WTC11 (cell line): Measurements from ENCODE around the gene DCUN1D2. TPM values are rescaled to one million over a fixed set of nuclear protein-coding genes. Genes with fewer than 3 reads are reported as not detected.
A peak's percentile ranks its signal among the peaks of the same experiment; 100 is the strongest.

ENCODE experiments used
- ATAC-seq: fragments of 200-7000 bp; cut with Tn5 transposase; 2 replicates; pipeline ENCODE4 v1.10.0; 2021; ENCODE audit warnings: mild to moderate bottlenecking, moderate library complexity
- CTCF ChIA-PET: fragments of 300-600 bp; sonication (Branson Sonifier 250); formaldehyde crosslinking; loops from one replicate; lab custom pipeline; 2021; ENCODE audit warnings: antibody characterized with exemption; lab: Charles Lee
- POLR2A ChIA-PET: fragments of 350-600 bp; sonication (Branson Sonifier 250); formaldehyde crosslinking; loops from one replicate; lab custom pipeline; 2021; ENCODE audit warnings: antibody characterized with exemption; lab: Charles Lee
- DNase-seq: peaks from one replicate; pipeline ENCODE4 v3.0.0; 2021; ENCODE audit warnings: low spot score
- H3K27ac Mint-ChIP-seq: 2 replicates; pipeline ENCODE4 v1.8.0; 2021; ENCODE audit warnings: mixed read lengths
- H3K27me3 Mint-ChIP-seq: 2 replicates; pipeline ENCODE4 v1.8.0; 2021; ENCODE audit warnings: low read depth, mild to moderate bottlenecking, moderate library complexity, mixed read lengths
- H3K36me3 Mint-ChIP-seq: 2 replicates; pipeline ENCODE4 v1.8.0; 2021; ENCODE audit warnings: mixed read lengths
- H3K4me1 Mint-ChIP-seq: 2 replicates; pipeline ENCODE4 v1.8.0; 2022; ENCODE audit warnings: mixed read lengths
- H3K4me3 Mint-ChIP-seq: 2 replicates; pipeline ENCODE4 v1.8.0; 2021; ENCODE audit warnings: mild to moderate bottlenecking, moderate library complexity, mixed read lengths
- H3K9me3 Mint-ChIP-seq: 2 replicates; pipeline ENCODE4 v1.8.0; 2021; ENCODE audit warnings: mixed read lengths
- AFF4 ChIP-seq: sonication (generic); formaldehyde crosslinking; IDR thresholded peaks from 2 replicates; pipeline ENCODE4 v1.8.1; 2023; ENCODE audit warnings: mild to moderate bottlenecking, missing genetic modification reagents, borderline replicate concordance
- ARID4B ChIP-seq: sonication (generic); formaldehyde crosslinking; IDR thresholded peaks from 2 replicates; pipeline ENCODE4 v1.8.0; 2023; ENCODE audit warnings: missing genetic modification reagents, mild to moderate bottlenecking, borderline replicate concordance
- ATF1 ChIP-seq: sonication (generic); formaldehyde crosslinking; IDR thresholded peaks from 2 replicates; pipeline ENCODE4 v1.8.1; 2023; ENCODE audit warnings: mild to moderate bottlenecking, moderate library complexity, missing genetic modification reagents
- ATF6 ChIP-seq: sonication (generic); formaldehyde crosslinking; IDR thresholded peaks from 2 replicates; pipeline ENCODE4 v1.8.1; 2023; ENCODE audit warnings: mild to moderate bottlenecking, missing genetic modification reagents
- ERG ChIP-seq: fragments of 250-450 bp; sonication (Bioruptor Pico); IDR thresholded peaks from 2 replicates; pipeline ENCODE4 v1.8.0; 2021; ENCODE audit warnings: mild to moderate bottlenecking
- GABPB1 ChIP-seq: sonication (generic); formaldehyde crosslinking; IDR thresholded peaks from 2 replicates; pipeline ENCODE4 v1.8.1; 2023; ENCODE audit warnings: mild to moderate bottlenecking, missing genetic modification reagents
- GRHL2 ChIP-seq: fragments of 250-450 bp; sonication (Bioruptor Pico); IDR thresholded peaks from 2 replicates; pipeline ENCODE4 v1.8.0; 2022; ENCODE audit warnings: mild to moderate bottlenecking, moderate library complexity; ENCODE audit not compliant: insufficient replicate concordance, severe bottlenecking
- NFE2L1 ChIP-seq: sonication (generic); formaldehyde crosslinking; IDR thresholded peaks from 2 replicates; pipeline ENCODE4 v1.8.1; 2023; ENCODE audit warnings: missing genetic modification reagents
- NFYB ChIP-seq: sonication (generic); formaldehyde crosslinking; conservative IDR thresholded peaks from 2 replicates; pipeline ENCODE4 v1.8.0; 2022; ENCODE audit warnings: low read depth, missing genetic modification reagents
- ZBTB43 ChIP-seq: sonication (generic); formaldehyde crosslinking; IDR thresholded peaks from 2 replicates; pipeline ENCODE4 v1.8.1; 2023; ENCODE audit warnings: mild to moderate bottlenecking, missing genetic modification reagents
- ZNF219 ChIP-seq: sonication (generic); formaldehyde crosslinking; IDR thresholded peaks from 2 replicates; pipeline ENCODE4 v1.8.0; 2023; ENCODE audit warnings: missing genetic modification reagents, mild to moderate bottlenecking, borderline replicate concordance
- ZNF396 ChIP-seq: fragments of 250-450 bp; sonication (Bioruptor Pico); IDR thresholded peaks from 2 replicates; pipeline ENCODE4 v1.8.0; 2021; ENCODE audit warnings: mild to moderate bottlenecking, moderate library complexity, borderline replicate concordance
- ZNF425 ChIP-seq: fragments of 250-450 bp; sonication (Bioruptor Pico); conservative IDR thresholded peaks from 2 replicates; pipeline ENCODE4 v1.9.0; 2021; ENCODE audit warnings: mild to moderate bottlenecking
- ZNF671 ChIP-seq: fragments of 250-450 bp; sonication (Bioruptor Pico); IDR thresholded peaks from 2 replicates; pipeline ENCODE4 v1.8.0; 2021; ENCODE audit warnings: mild to moderate bottlenecking
- total RNA-seq: library from RNA; stranded (reverse); gene quantifications from 3 replicates; pipeline ENCODE4 v1.2.3, GENCODE V29; 2021

Gene DCUN1D2
- total RNA-seq, 1 experiment from 2014 or later: 42.5 TPM

GRCh38 chr13:113411216-113412023 lies 79.1 kb downstream of the DCUN1D2 start:
- no peaks in the 10 kb centered on the region for H3K36me3 Mint-ChIP-seq
- no peak for TF ChIP-seq ERG (CRISPR knock-in tag)
- no peak for TF ChIP-seq ATF1 (CRISPR knock-in tag)
- TF ChIP-seq ZNF396 (CRISPR knock-in tag): no peak
- TF ChIP-seq ATF6: no peak
- TF ChIP-seq NFYB (CRISPR knock-in tag): no peak
- TF ChIP-seq, all 79 proteins: peak for 0
- Mint-ChIP-seq H3K27ac (peak overlapping the region; percentile 24; the same call in 1 of the 2 replicates), H3K27me3 (no peaks in the 10 kb centered on the region), H3K9me3 (no peaks in the 10 kb centered on the region), H3K4me3 (no peak overlapping the region), H3K4me1 (no peaks in the 10 kb centered on the region)
- ChIA-PET CTCF (no interaction called here), POLR2A (no interaction called here)
- DNase-seq (no peak), ATAC-seq (no peak)

GRCh38 chr13:113410472-113411201 lies 79.9 kb downstream of the DCUN1D2 start:
- ATAC-seq (no peak), DNase-seq (no peak)
- ChIA-PET CTCF (interaction anchor here (0.8 kb wide), 1 partner anchor 21 kb away, joined by 5 read pairs; no protein-coding TSS in a partner anchor), POLR2A (no interaction called here)
- H3K4me3 Mint-ChIP-seq: no peak overlapping the region
- no peaks in the 10 kb centered on the region for H3K36me3 Mint-ChIP-seq
- H3K27ac Mint-ChIP-seq: peak overlapping the region; percentile 24; the same call in 1 of the 2 replicates
- H3K4me1 Mint-ChIP-seq: no peaks in the 10 kb centered on the region
- no peak for TF ChIP-seq ZNF425 (CRISPR knock-in tag)
- TF ChIP-seq ZBTB43 (CRISPR knock-in tag): no peak
- no peaks in the 10 kb centered on the region for H3K27me3 Mint-ChIP-seq
- no peaks in the 10 kb centered on the region for H3K9me3 Mint-ChIP-seq

GRCh38 chr13:113408562-113408961 lies 81.9 kb downstream of the DCUN1D2 start:
- Mint-ChIP-seq H3K27ac (no peak overlapping the region), H3K27me3 (no peaks in the 10 kb centered on the region), H3K9me3 (no peaks in the 10 kb centered on the region), H3K4me3 (no peak overlapping the region), H3K4me1 (no peaks in the 10 kb centered on the region), H3K36me3 (no peaks in the 10 kb centered on the region)
- POLR2A ChIA-PET: no interaction called here
- CTCF ChIA-PET: no interaction called here
- DNase-seq (peak; percentile 3), ATAC-seq (no peak)
- no peak for TF ChIP-seq ZNF219 (CRISPR knock-in tag)
- no peak for TF ChIP-seq ARID4B (CRISPR knock-in tag)
- TF ChIP-seq GRHL2 (CRISPR knock-in tag): no peak
- TF ChIP-seq ZNF671 (CRISPR knock-in tag): no peak
- no peak for TF ChIP-seq NFE2L1
- no peak for TF ChIP-seq GABPB1 (CRISPR knock-in tag)
- no peak for TF ChIP-seq AFF4 (CRISPR knock-in tag)
